ENCODE results near the gene FAM120C.

The FAM120C gene

GRCh38 chrX:54166915-54167314 lies 16.1 kb downstream of the FAM120C start:
- no peak for DNase-seq

DNA sequence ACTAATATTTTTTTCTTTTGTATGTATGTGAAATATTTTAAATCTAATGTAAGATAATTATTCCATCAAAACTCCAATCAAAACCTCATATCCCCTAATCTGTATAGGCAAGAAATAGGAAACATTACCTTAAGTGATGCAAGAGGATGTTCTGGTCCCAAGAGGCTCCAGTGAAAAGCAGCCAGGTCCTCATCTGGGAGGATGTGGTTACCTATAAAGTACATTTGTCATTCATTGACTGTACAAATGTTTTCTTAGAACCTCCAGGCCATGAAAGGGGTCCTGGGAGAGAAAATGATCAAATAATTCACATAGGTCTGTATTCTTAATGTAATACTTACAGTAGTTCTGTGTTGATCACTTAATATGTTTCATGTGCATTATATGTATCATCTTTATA lies 25.5 kb downstream of the FAM120C start:
- DNase-seq: no peak

DNA sequence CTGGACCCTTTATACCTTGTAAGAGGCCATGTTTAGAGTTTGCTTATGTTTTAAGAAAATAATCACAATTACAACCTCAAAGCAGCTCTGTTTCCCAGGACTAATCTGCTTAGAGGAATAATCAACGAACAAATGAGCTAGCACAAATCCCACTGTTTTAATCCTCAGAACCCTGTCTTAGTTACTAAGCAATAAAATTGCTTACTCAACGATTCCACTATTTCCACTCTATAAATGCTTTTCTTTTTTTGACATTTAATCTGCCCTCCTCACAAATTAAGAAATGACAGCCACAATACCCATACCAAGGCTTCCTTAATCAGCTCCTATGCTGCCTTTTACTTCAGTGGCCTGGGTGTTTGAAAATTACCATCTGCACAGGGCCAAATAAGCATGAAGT lies 48.8 kb downstream of the FAM120C start:
- DNase-seq: no peak

DNA sequence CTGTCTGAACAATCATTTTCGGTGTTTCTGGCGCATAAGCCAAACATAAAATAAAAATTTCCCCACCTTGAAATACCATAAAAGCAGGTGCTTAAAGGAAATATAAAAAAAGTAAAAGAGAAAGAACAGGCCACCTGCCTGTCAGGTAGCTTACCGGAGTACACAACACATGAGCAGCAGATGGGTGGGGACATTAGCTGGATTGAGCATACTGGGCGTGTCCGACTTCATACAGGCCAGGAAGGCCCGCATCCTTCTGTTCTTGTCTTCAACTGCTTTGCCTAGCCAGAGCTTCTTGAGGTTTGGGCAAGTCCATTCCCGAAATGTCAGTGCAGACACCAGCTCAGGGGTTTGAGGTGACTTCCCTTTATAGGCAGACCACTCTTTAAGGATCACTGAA lies 66.7 kb downstream of the FAM120C start:
- no peak for DNase-seq

DNA sequence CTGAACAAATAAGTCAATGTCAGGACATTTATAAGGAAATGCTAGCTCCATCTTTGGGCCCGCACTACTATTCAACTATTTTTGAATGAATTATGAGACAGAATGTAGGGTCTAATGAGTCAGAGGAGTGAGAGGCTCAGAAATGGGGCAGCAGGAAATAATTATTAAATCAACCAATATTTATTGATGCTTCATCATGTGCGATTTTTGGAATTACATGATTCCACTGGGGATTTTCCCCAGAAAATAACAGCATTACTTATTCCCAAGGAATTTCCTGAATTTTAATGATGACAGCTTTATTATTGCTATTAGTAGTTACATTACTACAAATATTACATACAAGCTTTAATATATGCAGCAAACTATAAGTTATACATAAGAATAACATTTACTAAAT lies 89.5 kb downstream of the FAM120C start:
- DNase-seq: no peak

- no peak for DNase-seq
Observed at GRCh38 chrX:54093159-54093558, 89.9 kb downstream of the FAM120C start.

DNA sequence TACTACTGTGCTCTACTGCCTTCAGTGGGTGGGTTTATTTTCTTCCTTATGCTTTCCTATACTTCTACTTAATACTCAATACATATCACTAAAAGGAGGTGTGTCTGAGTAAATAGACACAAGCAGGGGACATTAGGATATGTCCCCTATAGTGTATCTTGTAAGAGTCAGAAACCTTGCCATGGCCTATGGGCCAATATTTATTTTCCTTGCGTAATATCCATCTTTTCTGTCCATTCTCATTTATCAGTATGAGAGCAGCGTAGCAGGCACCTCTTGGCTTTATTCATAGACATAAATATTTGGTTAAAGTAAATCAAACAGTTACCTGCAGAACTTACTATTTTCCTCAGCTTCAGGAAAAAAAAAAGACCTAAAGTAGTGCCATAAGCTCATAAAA lies 92.2 kb downstream of the FAM120C start:
- no peak for DNase-seq

- DNase-seq: no peak
Observed at GRCh38 chrX:54089191-54089590, 93.9 kb downstream of the FAM120C start.

DNA sequence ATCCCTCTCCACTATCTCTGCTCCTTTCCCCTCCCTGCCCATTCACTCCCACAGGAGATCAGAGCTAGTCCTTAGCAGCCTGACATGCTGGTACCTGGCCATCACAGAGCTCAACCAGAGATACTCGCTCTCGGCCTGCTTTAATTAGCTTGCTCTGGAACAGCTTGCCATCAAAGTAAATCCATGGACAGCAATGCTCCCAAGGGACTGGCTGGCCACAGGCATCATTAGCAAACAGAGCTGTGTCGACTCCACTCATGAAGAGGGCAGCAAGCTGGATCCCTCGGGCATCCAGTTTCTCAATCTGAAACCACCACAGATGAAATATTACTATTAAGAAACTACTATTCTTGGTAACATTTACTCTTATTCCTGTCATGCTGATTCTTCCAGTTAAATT lies 95.4 kb downstream of the FAM120C start:
- DNase-seq: no peak

GRCh38 chrX:54085666-54086065 lies 97.4 kb downstream of the FAM120C start:
- DNase-seq: no peak

DNA sequence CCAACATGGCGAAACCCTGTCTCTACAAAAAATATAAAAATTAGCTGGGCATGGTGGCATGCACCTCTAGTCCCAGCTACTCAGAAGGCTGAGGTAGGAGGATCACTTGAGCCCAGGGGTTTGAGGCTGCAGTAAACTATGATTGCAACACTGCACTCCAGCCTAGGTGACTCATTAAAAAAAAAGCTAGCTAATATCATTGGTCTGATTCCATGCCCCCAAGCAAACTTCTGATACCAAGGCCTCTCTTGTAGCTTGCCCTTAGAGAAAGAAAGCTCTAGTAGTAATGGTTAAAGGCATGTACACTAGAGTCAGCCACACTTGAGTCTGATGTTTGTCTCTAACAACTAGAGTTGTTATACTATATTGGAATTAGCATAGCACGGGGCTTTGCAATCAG lies 106.2 kb downstream of the FAM120C start:
- no peak for DNase-seq

- no peak for DNase-seq
Observed at GRCh38 chrX:54074826-54075225, 108.2 kb downstream of the FAM120C start.

DNA sequence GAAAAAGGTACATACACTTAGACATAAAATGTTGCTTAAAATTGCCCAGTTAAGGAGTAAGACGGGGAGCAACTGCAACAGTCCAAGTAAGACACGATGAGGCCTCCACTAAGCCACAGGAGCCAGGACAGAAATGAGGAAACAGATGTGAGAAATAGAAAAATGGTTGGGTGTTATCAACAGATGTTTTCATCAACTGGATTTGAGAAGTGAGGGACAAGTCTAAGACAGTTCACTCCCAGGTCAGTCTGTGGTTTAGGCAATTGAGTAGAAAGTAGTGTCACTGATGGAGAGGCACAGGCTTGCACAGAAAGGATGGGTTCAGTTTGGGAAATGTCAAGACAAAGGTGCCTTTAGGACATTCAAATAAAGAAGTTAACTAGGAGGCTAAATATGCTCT lies 115.3 kb downstream of the FAM120C start:
- DNase-seq: no peak

DNA sequence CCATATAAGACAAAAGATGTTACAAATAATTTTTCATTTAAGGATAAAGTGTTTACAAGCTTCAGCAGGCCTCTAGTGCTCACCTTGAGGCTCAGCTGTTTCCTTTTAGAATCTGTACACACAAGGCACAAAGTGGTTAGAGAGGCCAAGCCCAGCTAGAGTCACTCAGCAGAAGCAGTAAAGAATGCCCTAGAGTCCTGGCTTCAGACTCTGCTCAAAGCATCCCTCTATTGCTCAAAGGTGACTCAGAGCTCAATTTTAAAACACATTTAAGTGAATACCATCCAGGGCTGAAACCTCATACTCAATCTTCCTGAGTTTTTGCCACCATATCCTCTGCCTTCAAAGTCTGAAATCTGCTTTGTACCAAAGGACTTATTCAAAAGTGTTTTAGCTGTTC lies 116.2 kb downstream of the FAM120C start:
- DNase-seq: no peak

- DNase-seq: no peak
Observed at GRCh38 chrX:54064564-54064963, 118.5 kb downstream of the FAM120C start.

DNA sequence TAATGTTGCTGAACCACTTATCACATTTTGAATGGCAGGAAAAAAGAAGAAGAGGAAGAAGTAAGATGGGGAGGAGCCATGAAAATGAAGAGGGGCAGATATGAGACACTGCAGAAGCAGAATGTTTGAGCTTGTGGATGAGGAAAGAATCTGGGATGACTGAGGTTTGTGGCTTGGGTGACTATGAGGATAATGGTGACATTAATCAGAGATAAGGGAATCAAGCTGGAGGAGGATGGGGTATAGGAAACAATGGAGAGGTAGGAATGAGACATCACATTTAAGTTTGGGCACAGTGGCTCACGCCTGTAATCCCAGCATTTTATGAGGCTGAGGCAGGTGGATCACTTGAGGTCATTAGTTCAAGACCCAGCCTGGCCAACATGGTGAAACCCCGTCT lies 119.7 kb downstream of the FAM120C start:
- no peak for DNase-seq

DNA sequence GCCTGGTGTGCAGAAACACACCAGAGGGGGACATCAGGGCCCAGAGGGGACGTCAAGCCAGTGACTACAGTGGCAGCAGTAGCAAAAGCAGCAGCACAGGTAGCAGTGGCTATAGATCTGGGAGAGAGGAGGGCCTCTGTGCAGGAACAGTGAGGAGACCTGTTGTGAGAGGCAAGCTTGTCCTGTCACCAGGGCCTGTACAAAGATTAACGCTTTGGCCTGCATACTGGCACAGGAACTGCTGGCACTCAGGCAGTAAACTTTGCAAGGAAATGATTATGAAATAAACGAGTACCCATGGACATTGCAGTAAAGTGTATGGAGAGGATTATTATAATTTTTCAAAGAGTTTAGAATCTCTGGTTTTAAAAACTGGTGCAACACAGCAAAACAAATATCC lies 133.3 kb downstream of the FAM120C start:
- no peak for DNase-seq

GRCh38 chrX:54048412-54048811 lies 134.6 kb downstream of the FAM120C start:
- DNase-seq: no peak

DNA sequence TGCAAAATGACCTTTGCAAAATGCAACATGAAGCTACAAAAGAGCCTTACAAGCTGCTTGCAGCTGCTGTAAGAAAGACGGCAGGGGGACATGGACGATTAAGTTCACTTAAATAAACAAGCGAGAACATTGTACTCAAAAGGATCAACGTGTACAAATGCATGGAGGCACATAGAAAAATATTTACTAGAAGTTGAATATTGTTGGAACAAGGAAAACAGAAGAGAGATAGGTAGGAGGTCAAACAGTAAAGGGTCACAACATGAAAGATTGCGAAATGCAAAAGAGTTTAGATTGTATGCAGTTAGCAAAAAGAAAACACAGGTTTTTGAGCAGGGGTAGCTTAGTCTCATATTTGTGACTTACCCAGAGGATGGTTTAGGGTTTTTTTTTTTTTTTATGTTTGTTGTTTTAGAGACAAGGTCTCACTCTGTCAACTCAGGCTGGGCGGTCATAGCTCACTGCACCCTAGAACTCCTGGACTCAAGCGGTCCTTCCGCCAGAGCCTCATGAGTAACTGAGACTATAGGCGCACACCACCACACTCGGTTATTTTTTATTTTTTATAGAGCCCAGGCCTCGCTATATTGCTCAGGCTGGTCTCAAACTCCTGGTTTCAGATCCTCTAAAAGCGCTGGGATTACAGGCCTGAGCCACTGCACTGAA lies 137.4 kb downstream of the FAM120C start:
- no peak for DNase-seq

DNA sequence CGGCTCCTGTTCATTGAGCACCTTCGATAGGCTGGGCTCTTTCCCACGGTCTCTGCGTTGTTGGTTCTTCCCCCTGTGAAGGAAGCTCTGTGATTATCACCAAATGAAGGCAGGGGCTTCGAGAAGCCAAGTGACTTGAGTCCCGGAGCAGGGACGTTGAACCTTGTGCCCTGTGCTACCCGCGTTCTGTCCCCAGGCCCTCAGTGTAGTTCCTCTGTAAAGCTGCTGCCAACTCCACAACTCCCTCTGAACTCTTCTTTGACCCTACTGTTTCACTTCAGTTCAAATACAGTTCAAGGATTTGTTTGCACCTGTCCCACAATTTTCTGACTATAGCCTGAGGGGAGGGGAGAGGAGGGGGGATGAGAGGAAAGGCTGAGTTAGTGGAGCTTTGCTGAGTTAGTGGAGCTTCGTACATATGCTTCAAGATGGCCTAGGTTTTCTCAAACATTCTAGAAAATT lies 138.1 kb downstream of the FAM120C start:
- no peak for DNase-seq

- DNase-seq: peak; percentile 93
Observed at GRCh38 chrX:54044126-54044876, 138.8 kb downstream of the FAM120C start, which contains the start of gene PHF8. Gene PHF8, minus strand, starts transcription at chrX:54044473. Its CDS starts 1,745 bp downstream, at chrX:54042728.

DNA sequence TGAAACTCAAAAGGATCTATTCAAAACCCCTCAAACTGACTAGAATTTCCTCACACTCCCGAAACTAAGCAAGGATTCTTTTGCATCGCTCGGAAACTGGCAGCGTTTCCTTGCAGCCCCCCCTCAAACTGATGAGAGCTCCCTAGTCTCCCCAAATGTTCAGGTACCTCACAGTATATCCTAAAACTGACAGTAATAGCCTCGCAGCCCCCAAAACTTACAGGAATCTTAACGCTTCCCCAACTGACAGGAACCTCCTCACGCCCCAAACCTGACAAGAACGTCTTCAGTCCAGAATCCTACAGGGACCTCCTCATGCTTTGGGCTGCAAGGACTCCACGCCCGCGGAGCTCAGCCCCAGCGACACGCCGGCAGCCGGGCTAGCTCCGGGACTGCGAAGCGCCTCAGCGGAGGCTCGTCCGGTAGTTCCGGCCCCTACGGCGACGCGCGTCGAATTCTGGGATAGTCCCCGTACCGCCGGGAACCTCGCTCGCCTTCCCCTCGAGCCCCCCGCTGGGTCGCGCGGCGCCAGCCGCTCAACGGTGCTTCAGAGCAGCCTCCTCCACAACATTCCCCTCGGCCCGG lies 139.4 kb downstream of the FAM120C start:
- no peak for DNase-seq

DNA sequence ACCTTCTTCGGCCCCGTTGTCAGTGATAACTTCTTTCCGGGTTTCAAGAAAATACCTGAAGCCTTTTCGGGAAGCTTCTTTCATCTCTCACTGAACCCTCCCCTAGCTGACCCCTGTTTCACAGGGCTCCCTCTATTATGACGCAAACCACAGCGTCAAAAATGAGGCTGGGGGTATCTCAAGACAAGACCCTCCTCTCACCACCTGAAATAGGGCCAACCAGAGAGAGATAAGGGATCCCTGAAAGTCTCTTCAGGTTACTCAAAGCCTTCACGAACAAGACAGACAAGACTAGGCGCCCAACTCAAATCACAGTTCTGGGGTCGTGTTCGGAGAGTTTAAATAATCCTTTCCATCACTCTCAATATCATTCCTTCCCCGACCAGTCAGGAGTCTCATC lies 140.0 kb downstream of the FAM120C start:
- no peak for DNase-seq

DNA sequence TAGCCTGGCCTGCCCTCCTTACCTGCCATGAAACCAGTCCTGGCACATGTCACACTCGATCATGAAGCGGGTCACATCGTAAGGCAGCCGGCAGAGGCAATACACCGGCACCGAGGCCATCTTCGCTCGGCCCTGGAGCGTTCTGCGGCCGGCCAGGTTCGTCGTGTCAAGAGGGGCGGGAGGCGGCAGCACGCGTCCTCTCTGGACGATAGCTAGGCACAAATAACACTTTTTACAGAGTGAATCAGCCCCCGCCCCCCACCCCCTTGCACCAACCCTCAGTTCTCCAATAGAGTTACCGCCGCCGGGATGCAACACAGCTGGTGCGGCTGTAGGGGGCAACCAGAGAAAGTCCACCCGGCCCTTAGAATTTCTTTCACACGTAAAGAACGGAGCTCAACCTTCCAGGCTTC lies 140.4 kb downstream of the FAM120C start:
- peak; percentile 38 for DNase-seq
